ENCODE results near the gene ANO9. TPM values are rescaled to one million over a fixed set of nuclear protein-coding genes. Genes with fewer than 3 reads are reported as not detected.
A peak's percentile ranks its signal among the peaks of the same experiment; 100 is the strongest.
"Not testable (repeated sequence)": the region's sequence is repeated elsewhere in the genome, so short reads cannot be mapped to it uniquely, and the experiment has no call there.

The ANO9 gene
- total and polyA plus RNA-seq, 5 donors from 2014 or later: 8.9 to 153 (median 13.3) TPM

GRCh38 chr11:425301-425700 is 16.5 kb downstream of the ANO9 start:
- Histone ChIP-seq H3K4me3 (ENCODE audit: low read depth, low read length) (no peak overlapping the region), H3K4me1 (ENCODE audit: control insufficient read depth, insufficient read depth, low read length, poor library complexity, severe bottlenecking) (no peaks in the 10 kb centered on the region), H3K27ac (ENCODE audit: insufficient read depth, low read length, poor library complexity, severe bottlenecking) (no peak overlapping the region), H3K9me3 (ENCODE audit: control insufficient read depth in 2 of 2, low read length in 2 of 2) (no peaks in the 10 kb centered on the region), H3K36me3 (ENCODE audit: control insufficient read depth, insufficient read depth, low read length) (peaks cover 3% of the 10 kb centered on the region), H3K27me3 (ENCODE audit: control insufficient read depth, insufficient read depth, low read length) (no peaks in the 10 kb centered on the region)
- no peak overlapping the region for H3K27ac Mint-ChIP-seq
- peaks cover 0 to 4% (median 0%) of the 10 kb centered on the region in 7 donors for H3K9me3 Mint-ChIP-seq
- no peaks in the 10 kb centered on the region for H3K27me3 Mint-ChIP-seq
- H3K36me3 Mint-ChIP-seq: peaks cover 16% of the 10 kb centered on the region
- peak overlapping the region in 1 of 4 donors; percentile 69 for H3K4me3 Mint-ChIP-seq
- H3K4me1 Mint-ChIP-seq: peaks cover 0 to 6% (median under 1%) of the 10 kb centered on the region in 4 donors
- ATAC-seq (ENCODE audit: low read depth in 2 of 2): no peak
- no peak for DNase-seq

DNA sequence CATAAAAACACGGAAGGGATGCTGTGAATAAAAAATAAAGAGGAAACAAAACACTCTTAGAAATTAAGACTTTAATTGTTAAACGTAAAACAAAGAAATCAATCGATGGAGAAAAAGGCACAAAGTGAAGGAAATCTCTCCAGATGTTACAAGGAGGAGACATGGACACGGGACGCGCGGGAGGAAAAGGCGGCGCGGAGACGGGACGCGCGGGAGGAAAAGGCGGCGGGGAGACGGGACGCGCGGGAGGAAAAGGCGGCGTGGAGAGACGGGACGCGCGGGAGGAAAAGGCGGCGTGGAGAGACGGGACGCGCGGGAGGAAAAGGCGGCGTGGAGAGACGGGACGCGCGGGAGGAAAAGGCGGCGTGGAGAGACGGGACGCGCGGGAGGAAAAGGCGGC is 17.0 kb downstream of the ANO9 start:
- not testable (repeated sequence) for H3K27ac ChIP-seq (ENCODE audit: insufficient read depth, low read length, poor library complexity, severe bottlenecking); DNase-seq; H3K36me3 ChIP-seq (ENCODE audit: control insufficient read depth, insufficient read depth, low read length); H3K4me1 Mint-ChIP-seq; ATAC-seq (ENCODE audit: low read depth in 2 of 2); H3K4me3 ChIP-seq (ENCODE audit: low read depth, low read length); H3K4me1 ChIP-seq (ENCODE audit: control insufficient read depth, insufficient read depth, low read length, poor library complexity, severe bottlenecking); H3K9me3 ChIP-seq (ENCODE audit: control insufficient read depth in 2 of 2, low read length in 2 of 2); H3K27ac Mint-ChIP-seq; H3K27me3 ChIP-seq (ENCODE audit: control insufficient read depth, insufficient read depth, low read length); H3K27me3 Mint-ChIP-seq; H3K9me3 Mint-ChIP-seq
- Mint-ChIP-seq H3K4me3 (peak overlapping the region in 1 of 4 donors; percentile 66), H3K36me3 (peaks cover 16% of the 10 kb centered on the region)

DNA sequence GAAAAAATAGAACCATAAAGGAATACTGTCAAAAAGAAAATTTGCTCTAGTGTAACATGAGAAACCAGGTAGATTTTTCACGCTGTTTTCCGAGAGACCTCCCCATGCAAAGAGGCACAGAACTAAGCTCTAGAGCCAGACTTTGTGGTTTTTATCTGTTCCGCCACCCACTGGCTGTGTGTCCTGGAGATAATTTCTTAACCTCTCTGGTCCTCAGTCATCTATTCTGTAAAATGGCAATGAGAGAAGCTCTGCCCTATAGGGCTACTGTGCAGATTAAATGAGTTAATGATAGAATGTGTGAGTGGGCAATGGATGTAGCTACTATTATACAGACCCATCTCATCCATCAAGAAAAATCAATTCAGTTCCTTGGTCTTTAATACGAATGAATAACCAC is 17.6 kb downstream of the ANO9 start:
- H3K9me3 ChIP-seq (ENCODE audit: control insufficient read depth in 2 of 2, low read length in 2 of 2): no peaks in the 10 kb centered on the region
- H3K27ac ChIP-seq (ENCODE audit: insufficient read depth, low read length, poor library complexity, severe bottlenecking): no peak overlapping the region
- Mint-ChIP-seq H3K36me3 (peaks cover 16% of the 10 kb centered on the region), H3K27ac (no peak overlapping the region), H3K27me3 (no peaks in the 10 kb centered on the region), H3K4me3 (peak overlapping the region in 1 of 4 donors; percentile 66), H3K4me1 (peaks cover 0 to 6% (median under 1%) of the 10 kb centered on the region in 4 donors), H3K9me3 (peaks cover 0 to 4% (median 0%) of the 10 kb centered on the region in 7 donors)
- no peaks in the 10 kb centered on the region for H3K4me1 ChIP-seq (ENCODE audit: control insufficient read depth, insufficient read depth, low read length, poor library complexity, severe bottlenecking)
- no peak for ATAC-seq (ENCODE audit: low read depth in 2 of 2)
- peaks cover 3% of the 10 kb centered on the region for H3K36me3 ChIP-seq (ENCODE audit: control insufficient read depth, insufficient read depth, low read length)
- DNase-seq: no peak
- H3K4me3 ChIP-seq (ENCODE audit: low read depth, low read length): no peak overlapping the region
- H3K27me3 ChIP-seq (ENCODE audit: control insufficient read depth, insufficient read depth, low read length): no peaks in the 10 kb centered on the region

GRCh38 chr11:422249-422656 is 19.6 kb downstream of the ANO9 start:
- H3K27me3 ChIP-seq (ENCODE audit: control insufficient read depth, insufficient read depth, low read length): no peaks in the 10 kb centered on the region

GRCh38 chr11:420911-421321 is 20.9 kb downstream of the ANO9 start:
- H3K27me3 Mint-ChIP-seq: no peaks in the 10 kb centered on the region
- ATAC-seq (ENCODE audit: low read depth in 2 of 2) (no peak), DNase-seq (no peak)
- H3K4me1 ChIP-seq (ENCODE audit: control insufficient read depth, insufficient read depth, low read length, poor library complexity, severe bottlenecking): peaks cover 6% of the 10 kb centered on the region
- no peak overlapping the region for H3K27ac Mint-ChIP-seq
- H3K27ac ChIP-seq (ENCODE audit: insufficient read depth, low read length, poor library complexity, severe bottlenecking): no peak overlapping the region
- no peaks in the 10 kb centered on the region for H3K27me3 ChIP-seq (ENCODE audit: control insufficient read depth, insufficient read depth, low read length)
- H3K4me3 Mint-ChIP-seq: no peak overlapping the region
- peaks cover 0 to 6% (median 3%) of the 10 kb centered on the region in 4 donors for H3K4me1 Mint-ChIP-seq
- no peaks in the 10 kb centered on the region for H3K9me3 ChIP-seq (ENCODE audit: control insufficient read depth in 2 of 2, low read length in 2 of 2)
- peaks cover 12% of the 10 kb centered on the region for H3K36me3 Mint-ChIP-seq
- no peaks in the 10 kb centered on the region for H3K36me3 ChIP-seq (ENCODE audit: control insufficient read depth, insufficient read depth, low read length)
- H3K4me3 ChIP-seq (ENCODE audit: low read depth, low read length): no peak overlapping the region
- peaks cover 0 to 4% (median 0%) of the 10 kb centered on the region in 7 donors for H3K9me3 Mint-ChIP-seq

More at GRCh38 chr11:422249-422656, 19.6 kb downstream of the ANO9 start:
- peaks cover 0 to 6% (median under 1%) of the 10 kb centered on the region in 4 donors for H3K4me1 Mint-ChIP-seq
- H3K4me3 Mint-ChIP-seq: peak overlapping the region in 1 of 4 donors; percentile 31
- no peak for DNase-seq
- peaks cover 0 to 4% (median 0%) of the 10 kb centered on the region in 7 donors for H3K9me3 Mint-ChIP-seq
- no peak for ATAC-seq (ENCODE audit: low read depth in 2 of 2)
- Histone ChIP-seq H3K9me3 (ENCODE audit: control insufficient read depth in 2 of 2, low read length in 2 of 2) (no peaks in the 10 kb centered on the region), H3K36me3 (ENCODE audit: control insufficient read depth, insufficient read depth, low read length) (peaks cover under 1% of the 10 kb centered on the region), H3K4me1 (ENCODE audit: control insufficient read depth, insufficient read depth, low read length, poor library complexity, severe bottlenecking) (no peaks in the 10 kb centered on the region), H3K27ac (ENCODE audit: insufficient read depth, low read length, poor library complexity, severe bottlenecking) (no peak overlapping the region), H3K4me3 (ENCODE audit: low read depth, low read length) (no peak overlapping the region)
- H3K27me3 Mint-ChIP-seq: no peaks in the 10 kb centered on the region
- peak overlapping the region in 1 of 3 donors; percentile 8 for H3K27ac Mint-ChIP-seq
- H3K36me3 Mint-ChIP-seq: peaks cover 12% of the 10 kb centered on the region

DNA sequence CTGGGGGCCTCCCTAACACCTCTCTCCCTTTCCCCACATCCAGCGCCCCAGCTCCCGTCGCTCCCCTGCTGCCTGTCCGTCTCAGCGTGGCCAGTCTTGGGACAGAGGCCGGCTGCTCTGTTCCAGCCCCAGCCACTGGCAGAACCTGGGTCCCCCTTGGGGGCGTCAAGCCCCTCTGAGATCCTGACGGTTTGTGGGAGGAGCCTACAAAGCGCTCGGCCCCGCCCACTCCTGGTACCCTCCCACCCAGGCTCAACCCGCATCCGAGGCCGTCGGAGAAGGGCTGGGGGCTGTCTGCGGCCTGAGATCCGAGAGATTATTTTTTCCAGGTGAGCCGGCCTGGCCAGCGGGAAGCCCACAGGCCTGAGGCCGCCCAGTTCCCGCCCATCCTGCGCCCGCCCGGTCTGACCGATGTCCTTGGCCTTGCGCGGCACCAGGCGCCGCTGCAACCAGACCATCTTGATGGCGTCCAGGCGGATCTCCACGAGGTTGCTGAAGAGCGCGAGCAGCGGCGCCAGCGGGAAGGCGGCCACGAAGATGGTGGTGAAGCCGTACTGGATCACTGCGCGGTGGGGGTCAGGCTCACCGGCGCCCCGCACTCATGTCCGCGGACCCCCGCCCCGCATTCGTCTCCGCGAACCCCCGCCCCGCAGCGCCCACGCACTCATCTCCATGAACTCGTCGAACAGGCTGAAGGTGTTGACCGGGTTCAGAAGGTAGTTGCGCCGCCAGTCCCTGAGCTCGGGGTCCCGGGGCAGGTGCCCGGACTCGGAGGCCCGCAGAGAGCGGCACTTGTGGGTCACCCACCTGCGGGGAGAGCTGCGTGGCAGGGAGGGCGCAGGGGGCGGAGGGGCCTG is 21.5 kb downstream of the ANO9 start:
- no peak overlapping the region for H3K27ac ChIP-seq (ENCODE audit: insufficient read depth, low read length, poor library complexity, severe bottlenecking)
- Mint-ChIP-seq H3K27ac (no peak overlapping the region), H3K27me3 (no peaks in the 10 kb centered on the region), H3K4me3 (peak overlapping the region in 1 of 4 donors; percentile 46), H3K36me3 (peaks cover 9% of the 10 kb centered on the region), H3K9me3 (peaks cover 0 to 3% (median 0%) of the 10 kb centered on the region in 7 donors), H3K4me1 (peaks cover 2 to 10% (median 6%) of the 10 kb centered on the region in 4 donors)
- DNase-seq (no peak), ATAC-seq (ENCODE audit: low read depth in 2 of 2) (no peak)
- no peaks in the 10 kb centered on the region for H3K36me3 ChIP-seq (ENCODE audit: control insufficient read depth, insufficient read depth, low read length)
- H3K27me3 ChIP-seq (ENCODE audit: control insufficient read depth, insufficient read depth, low read length): no peaks in the 10 kb centered on the region
- no peak overlapping the region for H3K4me3 ChIP-seq (ENCODE audit: low read depth, low read length)
- no peaks in the 10 kb centered on the region for H3K9me3 ChIP-seq (ENCODE audit: control insufficient read depth in 2 of 2, low read length in 2 of 2)
- H3K4me1 ChIP-seq (ENCODE audit: control insufficient read depth, insufficient read depth, low read length, poor library complexity, severe bottlenecking): peaks cover 12% of the 10 kb centered on the region

- DNase-seq: no peak
- H3K27ac Mint-ChIP-seq: peak overlapping the region in 2 of 3 donors; percentile 9 to 36
Observed at GRCh38 chr11:419248-420005, 22.4 kb downstream of the ANO9 start.

More at GRCh38 chr11:419248-420005, 22.4 kb downstream of the ANO9 start:
- Mint-ChIP-seq H3K9me3 (no peaks in the 10 kb centered on the region), H3K27me3 (no peaks in the 10 kb centered on the region), H3K36me3 (peaks cover 8% of the 10 kb centered on the region), H3K4me3 (peak overlapping the region; percentile 39 to 87 (median 57)), H3K4me1 (peaks cover under 1 to 18% (median 8%) of the 10 kb centered on the region in 4 donors)
- no peak overlapping the region for H3K4me3 ChIP-seq (ENCODE audit: low read depth, low read length)
- H3K27me3 ChIP-seq (ENCODE audit: control insufficient read depth, insufficient read depth, low read length): no peaks in the 10 kb centered on the region
- H3K9me3 ChIP-seq (ENCODE audit: control insufficient read depth in 2 of 2, low read length in 2 of 2): no peaks in the 10 kb centered on the region
- H3K27ac ChIP-seq (ENCODE audit: insufficient read depth, low read length, poor library complexity, severe bottlenecking): no peak overlapping the region
- ATAC-seq (ENCODE audit: low read depth in 2 of 2): no peak
- H3K4me1 ChIP-seq (ENCODE audit: control insufficient read depth, insufficient read depth, low read length, poor library complexity, severe bottlenecking): peaks cover 18% of the 10 kb centered on the region
- H3K36me3 ChIP-seq (ENCODE audit: control insufficient read depth, insufficient read depth, low read length): no peaks in the 10 kb centered on the region
